ENCODE measurements around the gene B3GNT5.

B3GNT5 gene

GRCh38 chr3:183313351-183313750 lies 60.3 kb downstream of the B3GNT5 start:
- no peak overlapping the region for H3K27ac ChIP-seq (ENCODE audit: low read depth, low read length)
- H3K4me2 ChIP-seq (ENCODE audit: low read length), result no peak overlapping the region
- H3K79me2 ChIP-seq (ENCODE audit: control insufficient read depth, low read length), result no peaks in the 10 kb centered on the region
- no peaks in the 10 kb centered on the region for H3K4me1 ChIP-seq (ENCODE audit: control insufficient read depth, low read length)
- H4K20me1 ChIP-seq (ENCODE audit: control insufficient read depth, insufficient read depth, low read depth, low read length), result no peaks in the 10 kb centered on the region
- H3K36me3 ChIP-seq (ENCODE audit: control insufficient read depth, low read length), result no peaks in the 10 kb centered on the region
- H3K9me3 ChIP-seq (ENCODE audit: control insufficient read depth, insufficient read depth, low read length), result no peaks in the 10 kb centered on the region
- TF ChIP-seq, protein P1, sequence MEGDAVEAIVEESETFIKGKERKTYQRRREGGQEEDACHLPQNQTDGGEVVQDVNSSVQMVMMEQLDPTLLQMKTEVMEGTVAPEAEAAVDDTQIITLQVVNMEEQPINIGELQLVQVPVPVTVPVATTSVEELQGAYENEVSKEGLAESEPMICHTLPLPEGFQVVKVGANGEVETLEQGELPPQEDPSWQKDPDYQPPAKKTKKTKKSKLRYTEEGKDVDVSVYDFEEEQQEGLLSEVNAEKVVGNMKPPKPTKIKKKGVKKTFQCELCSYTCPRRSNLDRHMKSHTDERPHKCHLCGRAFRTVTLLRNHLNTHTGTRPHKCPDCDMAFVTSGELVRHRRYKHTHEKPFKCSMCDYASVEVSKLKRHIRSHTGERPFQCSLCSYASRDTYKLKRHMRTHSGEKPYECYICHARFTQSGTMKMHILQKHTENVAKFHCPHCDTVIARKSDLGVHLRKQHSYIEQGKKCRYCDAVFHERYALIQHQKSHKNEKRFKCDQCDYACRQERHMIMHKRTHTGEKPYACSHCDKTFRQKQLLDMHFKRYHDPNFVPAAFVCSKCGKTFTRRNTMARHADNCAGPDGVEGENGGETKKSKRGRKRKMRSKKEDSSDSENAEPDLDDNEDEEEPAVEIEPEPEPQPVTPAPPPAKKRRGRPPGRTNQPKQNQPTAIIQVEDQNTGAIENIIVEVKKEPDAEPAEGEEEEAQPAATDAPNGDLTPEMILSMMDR (IDR thresholded peaks at IDR 0.05; ENCODE audit: low read depth, low read length, poor library complexity, severe bottlenecking), result no peak
- no peak overlapping the region for H3K4me3 ChIP-seq (ENCODE audit: low read length)
- H3F3A ChIP-seq (ENCODE audit: control insufficient read depth, insufficient read depth), result no peaks in the 10 kb centered on the region
- no peaks in the 10 kb centered on the region for H3K9me2 ChIP-seq (replicated peaks; ENCODE audit: control insufficient read depth, low read length)
- peaks cover 13% of the 10 kb centered on the region; the same call in 1 of the 2 replicates for H3K27me3 ChIP-seq (ENCODE audit: control insufficient read depth, low read length)

- Histone ChIP-seq H3K36me3 (ENCODE audit: control insufficient read depth, low read length) (no peaks in the 10 kb centered on the region), H3K4me2 (ENCODE audit: low read length) (no peak overlapping the region), H3F3A (ENCODE audit: control insufficient read depth, insufficient read depth) (no peaks in the 10 kb centered on the region), H3K27ac (ENCODE audit: low read depth, low read length) (no peak overlapping the region), H3K27me3 (ENCODE audit: control insufficient read depth, low read length) (peaks cover 12% of the 10 kb centered on the region; the same call in 1 of the 2 replicates), H3K79me2 (ENCODE audit: control insufficient read depth, low read length) (no peaks in the 10 kb centered on the region), H4K20me1 (ENCODE audit: control insufficient read depth, insufficient read depth, low read depth, low read length) (no peaks in the 10 kb centered on the region), H3K9me3 (ENCODE audit: control insufficient read depth, insufficient read depth, low read length) (no peaks in the 10 kb centered on the region), H3K4me1 (ENCODE audit: control insufficient read depth, low read length) (no peaks in the 10 kb centered on the region), H3K4me3 (ENCODE audit: low read length) (no peak overlapping the region), H3K9me2 (replicated peaks; ENCODE audit: control insufficient read depth, low read length) (no peaks in the 10 kb centered on the region)
- no peak for TF ChIP-seq EZH2phosphoT487 (IDR thresholded peaks at IDR 0.05; ENCODE audit: borderline replicate concordance, low read length)
- TF ChIP-seq, protein P1 (IDR thresholded peaks at IDR 0.05; ENCODE audit: low read depth, low read length, poor library complexity, severe bottlenecking), result no peak
These were observed 60.7 kb downstream of the B3GNT5 start for GRCh38 chr3:183313764-183314163.

GRCh38 chr3:183315739-183316138 lies 62.7 kb downstream of the B3GNT5 start:
- Histone ChIP-seq H3K4me2 (ENCODE audit: low read length) (no peak overlapping the region), H3K27ac (ENCODE audit: low read depth, low read length) (no peak overlapping the region), H4K20me1 (ENCODE audit: control insufficient read depth, insufficient read depth, low read depth, low read length) (no peaks in the 10 kb centered on the region), H3K36me3 (ENCODE audit: control insufficient read depth, low read length) (no peaks in the 10 kb centered on the region), H3K9me2 (replicated peaks; ENCODE audit: control insufficient read depth, low read length) (no peaks in the 10 kb centered on the region), H3K9me3 (ENCODE audit: control insufficient read depth, insufficient read depth, low read length) (no peaks in the 10 kb centered on the region), H3F3A (ENCODE audit: control insufficient read depth, insufficient read depth) (no peaks in the 10 kb centered on the region), H3K79me2 (ENCODE audit: control insufficient read depth, low read length) (no peaks in the 10 kb centered on the region), H3K4me3 (ENCODE audit: low read length) (no peak overlapping the region), H3K4me1 (ENCODE audit: control insufficient read depth, low read length) (no peaks in the 10 kb centered on the region), H3K27me3 (ENCODE audit: control insufficient read depth, low read length) (peaks cover 8% of the 10 kb centered on the region; the same call in 1 of the 2 replicates)
- TF ChIP-seq EZH2phosphoT487 (IDR thresholded peaks at IDR 0.05; ENCODE audit: borderline replicate concordance, low read length), result no peak
- TF ChIP-seq, protein P1 (IDR thresholded peaks at IDR 0.05; ENCODE audit: low read depth, low read length, poor library complexity, severe bottlenecking), result no peak

- H3K4me3 ChIP-seq (ENCODE audit: low read length), result no peak overlapping the region
- no peaks in the 10 kb centered on the region for H3K4me1 ChIP-seq (ENCODE audit: control insufficient read depth, low read length)
- no peaks in the 10 kb centered on the region for H3F3A ChIP-seq (ENCODE audit: control insufficient read depth, insufficient read depth)
- H3K9me2 ChIP-seq (replicated peaks; ENCODE audit: control insufficient read depth, low read length), result no peaks in the 10 kb centered on the region
- H3K79me2 ChIP-seq (ENCODE audit: control insufficient read depth, low read length), result no peaks in the 10 kb centered on the region
- no peaks in the 10 kb centered on the region for H3K36me3 ChIP-seq (ENCODE audit: control insufficient read depth, low read length)
- H3K9me3 ChIP-seq (ENCODE audit: control insufficient read depth, insufficient read depth, low read length), result no peaks in the 10 kb centered on the region
- TF ChIP-seq, protein P1 (IDR thresholded peaks at IDR 0.05; ENCODE audit: low read depth, low read length, poor library complexity, severe bottlenecking), result no peak
- TF ChIP-seq EZH2phosphoT487 (IDR thresholded peaks at IDR 0.05; ENCODE audit: borderline replicate concordance, low read length), result no peak
- H4K20me1 ChIP-seq (ENCODE audit: control insufficient read depth, insufficient read depth, low read depth, low read length), result no peaks in the 10 kb centered on the region
- H3K27me3 ChIP-seq (ENCODE audit: control insufficient read depth, low read length), result 0 out of 2 replicates have a peak, but pooled peaks cover 6% of the 10 kb centered on the region
- no peak overlapping the region for H3K27ac ChIP-seq (ENCODE audit: low read depth, low read length)
- no peak overlapping the region for H3K4me2 ChIP-seq (ENCODE audit: low read length)
These were observed 64.2 kb downstream of the B3GNT5 start for GRCh38 chr3:183317271-183317670.
